Prostate gland (tissue), 2 donors: ENCODE data around the gene FCN1. TPM values are rescaled to one million over a fixed set of nuclear protein-coding genes. Genes with fewer than 3 reads are reported as not detected.

Source experiments
- DNase-seq: peaks from one replicate; pipeline ENCODE4 v3.0.0-alpha.2; 2019; ENCODE audit warnings: low spot score
- H3K27ac ChIP-seq, 2 donors: fragments of 200-600 bp; sonication (generic); 2 replicates each; pipeline ENCODE4 v1.5.1; 2017 to 2019
- H3K27me3 ChIP-seq: fragments of 200-600 bp; sonication (generic); replicated peaks from 2 replicates; pipeline ENCODE4 v1.5.1; 2019; ENCODE audit not compliant: insufficient read depth
- H3K36me3 ChIP-seq, 2 donors: fragments of 200-600 bp; sonication (generic); 1 replicate in 1 of 2; 2 replicates in 1 of 2; pipeline versions ENCODE4 v1.5.1 to v1.8.1; 2017 to 2019
- H3K4me1 ChIP-seq: fragments of 200-600 bp; sonication (generic); replicated peaks from 2 replicates; pipeline ENCODE4 v1.5.1; 2019
- H3K4me3 ChIP-seq, 2 donors: fragments of 200-600 bp; sonication (generic); 2 replicates each; pipeline ENCODE4 v1.5.1; 2017 to 2019
- H3K9me3 ChIP-seq: fragments of 200-600 bp; sonication (generic); 2 replicates; pipeline ENCODE4 v1.5.1; 2017
- POLR2A ChIP-seq: fragments of 450-650 bp; IDR thresholded peaks from one replicate; pipeline ENCODE4 v1.6.1; 2016; ENCODE audit warnings: antibody characterized with exemption, mild to moderate bottlenecking
- POLR2AphosphoS5 ChIP-seq: sonication (generic); formaldehyde crosslinking; IDR thresholded peaks from one replicate; pipeline ENCODE4 v1.6.1; 2017; ENCODE audit warnings: antibody characterized with exemption
- WGBS: methylation state at CpG from one replicate; pipeline ENCODE4 v1.1.5; 2018; 5-methylcytosine and 5-hydroxymethylcytosine counted together
- intact Hi-C: fragments of 100-400 bp; cut with DNase I; formaldehyde crosslinking; loops from one replicate; pipeline ENCODE4 v1.14.2; 2022
- total RNA-seq, 2 donors: library from RNA; depleted of rRNA; stranded (reverse); fragments of >200 nt; gene quantifications; one replicate each; pipeline ENCODE4 v1.1.0, GENCODE V29; 2016
- TF ChIP-seq, protein P1 (sequence below), 4 experiments: fragments of 200-600 bp in 2 of 4; fragments of 450-650 bp in 2 of 4; sonication (generic) in 2 of 4; IDR thresholded peaks; 1 replicate in 3 of 4; 2 replicates in 1 of 4; pipeline ENCODE4 v1.5.1; 2016 to 2019; ENCODE audit warnings: antibody characterized with exemption in 4 of 4, mild to moderate bottlenecking in 2 of 4, moderate library complexity in 2 of 4

Gene FCN1
- total RNA-seq, 2 donors from 2014 or later: 0.23 to 0.34 TPM

DNA sequence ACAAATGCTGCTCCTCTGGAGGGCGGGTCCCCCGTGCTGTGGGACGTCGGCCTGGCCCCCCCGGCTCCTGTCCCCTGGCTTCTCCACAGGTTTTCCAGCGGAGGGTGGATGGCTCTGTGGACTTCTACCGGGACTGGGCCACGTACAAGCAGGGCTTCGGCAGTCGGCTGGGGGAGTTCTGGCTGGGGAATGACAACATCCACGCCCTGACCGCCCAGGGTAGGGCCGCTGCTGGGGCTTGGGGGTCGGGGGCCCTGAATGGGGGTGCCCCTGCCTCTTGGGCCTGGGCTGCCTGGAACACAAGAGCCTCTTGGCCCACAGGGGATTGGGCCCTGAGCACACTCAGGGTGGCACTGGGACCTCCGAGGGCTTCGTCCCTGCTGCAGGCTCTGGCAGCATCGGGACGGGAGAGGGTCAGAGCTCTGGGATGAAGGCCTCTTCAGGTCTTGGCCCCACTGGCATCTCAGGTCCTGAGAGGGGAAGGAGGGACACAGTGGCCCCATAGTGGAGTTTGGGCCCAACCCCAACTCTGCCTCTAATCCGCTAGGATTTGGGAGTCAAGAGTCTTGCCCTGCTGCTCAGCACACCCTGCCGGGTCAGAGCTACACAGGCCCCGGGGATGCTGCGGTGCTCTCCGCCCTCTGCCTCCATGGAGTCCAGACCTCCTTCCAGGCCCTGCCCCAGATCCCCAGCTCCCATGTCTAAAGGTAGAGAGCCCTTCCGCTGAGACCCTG lies 31.9 kb downstream of the FCN1 start:
- no peak for DNase-seq
- Histone ChIP-seq H3K36me3 (no peaks in the 10 kb centered on the region), H3K9me3 (no peaks in the 10 kb centered on the region), H3K27me3 (no peaks in the 10 kb centered on the region), H3K4me3 (no peak overlapping the region), H3K27ac (no peak overlapping the region), H3K4me1 (no peaks in the 10 kb centered on the region)
- intact Hi-C loops: no loop called here
- no peak for TF ChIP-seq POLR2A
- TF ChIP-seq, protein P1, sequence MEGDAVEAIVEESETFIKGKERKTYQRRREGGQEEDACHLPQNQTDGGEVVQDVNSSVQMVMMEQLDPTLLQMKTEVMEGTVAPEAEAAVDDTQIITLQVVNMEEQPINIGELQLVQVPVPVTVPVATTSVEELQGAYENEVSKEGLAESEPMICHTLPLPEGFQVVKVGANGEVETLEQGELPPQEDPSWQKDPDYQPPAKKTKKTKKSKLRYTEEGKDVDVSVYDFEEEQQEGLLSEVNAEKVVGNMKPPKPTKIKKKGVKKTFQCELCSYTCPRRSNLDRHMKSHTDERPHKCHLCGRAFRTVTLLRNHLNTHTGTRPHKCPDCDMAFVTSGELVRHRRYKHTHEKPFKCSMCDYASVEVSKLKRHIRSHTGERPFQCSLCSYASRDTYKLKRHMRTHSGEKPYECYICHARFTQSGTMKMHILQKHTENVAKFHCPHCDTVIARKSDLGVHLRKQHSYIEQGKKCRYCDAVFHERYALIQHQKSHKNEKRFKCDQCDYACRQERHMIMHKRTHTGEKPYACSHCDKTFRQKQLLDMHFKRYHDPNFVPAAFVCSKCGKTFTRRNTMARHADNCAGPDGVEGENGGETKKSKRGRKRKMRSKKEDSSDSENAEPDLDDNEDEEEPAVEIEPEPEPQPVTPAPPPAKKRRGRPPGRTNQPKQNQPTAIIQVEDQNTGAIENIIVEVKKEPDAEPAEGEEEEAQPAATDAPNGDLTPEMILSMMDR (IDR thresholded peaks at IDR 0.05): no peak
- no peak for TF ChIP-seq POLR2AphosphoS5
- 89% methylated on average over 24 of the region's 24 CpGs for WGBS

DNA sequence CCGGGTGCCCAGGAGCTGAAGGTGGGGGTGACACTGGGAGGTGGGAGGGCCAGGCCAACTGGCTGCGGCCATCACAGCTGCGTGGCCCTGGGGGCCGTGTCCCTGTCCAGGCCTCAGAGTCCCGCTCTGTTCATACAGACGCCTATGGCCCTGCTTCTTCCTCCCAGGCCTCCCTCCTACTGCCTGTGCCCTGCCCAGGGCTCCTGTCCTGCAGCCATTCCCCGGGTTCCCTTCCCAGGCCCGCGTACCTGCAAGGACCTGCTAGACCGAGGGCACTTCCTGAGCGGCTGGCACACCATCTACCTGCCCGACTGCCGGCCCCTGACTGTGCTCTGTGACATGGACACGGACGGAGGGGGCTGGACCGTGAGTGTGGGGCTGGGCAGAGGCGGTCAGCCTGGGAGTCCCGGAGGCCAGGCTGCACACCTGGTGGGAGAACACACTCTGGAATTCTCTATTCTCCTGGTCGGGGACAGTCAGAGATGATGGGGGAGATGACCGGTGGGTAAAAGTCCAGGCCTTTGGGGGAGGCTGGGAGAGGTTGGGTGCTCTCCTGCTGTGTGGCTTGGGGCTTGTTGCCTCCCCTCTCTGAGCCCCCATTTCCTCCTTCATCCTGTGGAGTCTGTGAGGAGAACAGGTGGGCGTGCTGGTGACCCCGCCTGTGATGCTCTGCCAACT lies 32.6 kb downstream of the FCN1 start:
- H3K27ac ChIP-seq: no peak overlapping the region
- no peaks in the 10 kb centered on the region for H3K27me3 ChIP-seq
- H3K4me3 ChIP-seq: no peak overlapping the region
- TF ChIP-seq POLR2AphosphoS5 (no peak), POLR2A (no peak)
- TF ChIP-seq, protein P1 (IDR thresholded peaks at IDR 0.05): no peak
- no peaks in the 10 kb centered on the region for H3K36me3 ChIP-seq
- no peak for DNase-seq
- no peaks in the 10 kb centered on the region for H3K9me3 ChIP-seq
- 91% methylated on average over 22 of the region's 22 CpGs for WGBS
- no peaks in the 10 kb centered on the region for H3K4me1 ChIP-seq
- intact Hi-C loops: no loop called here

DNA sequence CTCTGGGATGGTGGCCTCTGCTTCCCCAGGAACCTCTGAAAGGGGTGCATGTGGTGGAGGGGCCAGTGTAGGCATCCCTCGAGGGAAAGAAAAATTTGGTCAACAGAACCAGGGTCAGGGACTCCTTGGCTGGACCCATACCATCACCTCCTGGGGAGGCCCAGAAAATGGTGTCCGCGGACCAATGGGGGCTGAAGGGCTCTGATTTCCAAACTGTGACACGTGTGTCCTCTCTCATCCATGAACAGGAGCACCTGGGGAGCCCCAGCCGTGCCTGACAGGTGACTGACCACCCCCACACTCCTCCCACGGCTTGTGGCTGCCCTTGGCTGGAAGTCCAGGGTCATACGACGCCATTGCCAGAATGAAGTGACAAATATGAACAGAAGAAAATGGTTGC lies 33.2 kb downstream of the FCN1 start:
- Histone ChIP-seq H3K4me3 (no peak overlapping the region), H3K36me3 (no peaks in the 10 kb centered on the region), H3K4me1 (no peaks in the 10 kb centered on the region), H3K27me3 (no peaks in the 10 kb centered on the region), H3K9me3 (no peaks in the 10 kb centered on the region), H3K27ac (no peak overlapping the region)
- no peak for DNase-seq
- intact Hi-C loops: no loop called here
- 93% methylated on average over 8 of the region's 8 CpGs for WGBS
- TF ChIP-seq POLR2A: no peak
- no peak for TF ChIP-seq POLR2AphosphoS5
- TF ChIP-seq, protein P1 (IDR thresholded peaks at IDR 0.05): no peak

DNA sequence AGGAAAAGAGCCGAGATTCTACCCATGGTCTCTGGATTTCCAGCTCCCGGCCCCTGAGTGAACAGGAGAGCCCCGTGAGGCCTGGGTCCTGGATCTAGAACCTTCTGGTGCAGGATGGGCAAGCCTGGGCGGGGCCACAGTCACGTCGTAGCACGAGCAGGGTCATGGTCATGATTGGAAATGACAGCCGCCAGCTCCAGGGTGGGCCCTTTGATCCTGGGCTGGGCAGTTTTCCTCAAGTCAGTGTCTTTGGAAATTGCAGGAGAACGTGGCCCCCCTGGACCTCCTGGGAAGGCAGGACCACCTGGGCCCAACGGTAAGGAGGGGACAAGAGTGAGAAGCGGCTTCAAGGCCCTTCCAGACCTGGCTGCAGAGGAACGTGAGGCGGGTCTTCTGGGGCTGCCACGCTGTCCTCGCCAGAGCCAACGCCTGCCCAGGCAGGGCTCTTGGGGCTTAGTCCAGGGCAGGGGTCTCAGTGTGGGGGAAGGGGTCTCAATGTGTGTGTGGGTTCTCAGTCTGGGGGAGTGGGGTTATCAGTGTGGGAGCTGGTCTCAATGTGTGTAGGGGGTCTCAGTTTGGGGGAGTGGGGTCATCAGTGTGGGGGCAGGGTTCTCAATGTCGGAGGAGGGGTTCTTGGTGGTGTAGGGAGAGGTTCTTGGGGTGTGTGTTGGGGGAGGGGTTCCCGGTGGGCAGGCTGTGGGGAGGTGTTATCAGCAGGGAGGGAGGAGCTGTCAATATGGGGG lies 34.5 kb downstream of the FCN1 start:
- no peak for DNase-seq
- H3K9me3 ChIP-seq: no peaks in the 10 kb centered on the region
- H3K36me3 ChIP-seq: no peaks in the 10 kb centered on the region
- H3K27ac ChIP-seq: no peak overlapping the region
- H3K4me1 ChIP-seq: no peaks in the 10 kb centered on the region
- no peaks in the 10 kb centered on the region for H3K27me3 ChIP-seq
- H3K4me3 ChIP-seq: no peak overlapping the region
- TF ChIP-seq POLR2A (no peak), POLR2AphosphoS5 (no peak)
- TF ChIP-seq, protein P1 (IDR thresholded peaks at IDR 0.05): no peak
- WGBS: 92% methylated on average over 18 of the region's 18 CpGs
- intact Hi-C loops: no loop called here
